GM18519 (cell line): ENCODE measurements around the gene CRYGN.

Source experiments
- ATAC-seq: cut with Tn5 transposase; IDR thresholded peaks from one replicate; pipeline ENCODE4 v1.9.1; 2021; ENCODE audit warnings: mild to moderate bottlenecking, moderate library complexity; ENCODE audit not compliant: unreplicated experiment, low FRiP score

The CRYGN gene

GRCh38 chr7:151442776-151443496, 3.0 kb upstream of the CRYGN start:
- no peak for ATAC-seq

- no peak for ATAC-seq
Measured at GRCh38 chr7:151440799-151441445, 981 bp upstream of the CRYGN start.

GRCh38 chr7:151438864-151439601, 908 bp downstream of the CRYGN start:
- no peak for ATAC-seq

- ATAC-seq = no peak
Measured at GRCh38 chr7:151437866-151438516, 1.9 kb downstream of the CRYGN start.

DNA sequence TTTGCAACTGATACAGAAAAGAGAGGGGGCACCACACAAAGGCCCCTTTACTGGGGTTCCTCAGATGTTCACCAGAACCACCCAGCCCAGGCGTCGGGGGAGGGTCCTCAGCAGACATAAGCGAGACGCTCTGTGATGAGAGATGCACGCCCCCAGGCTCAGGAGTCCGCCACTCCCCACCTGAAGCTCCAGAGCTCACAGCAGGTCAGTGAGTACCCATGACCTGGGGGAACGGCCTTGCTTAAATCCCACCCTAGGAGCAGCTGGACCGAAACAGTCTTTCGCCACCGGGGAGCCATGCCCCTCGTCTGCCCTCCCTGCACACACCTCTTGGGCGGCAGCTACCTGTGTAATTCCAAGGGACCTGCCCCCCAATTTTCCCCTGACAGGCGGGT, 2.8 kb downstream of the CRYGN start:
- no peak for ATAC-seq

DNA sequence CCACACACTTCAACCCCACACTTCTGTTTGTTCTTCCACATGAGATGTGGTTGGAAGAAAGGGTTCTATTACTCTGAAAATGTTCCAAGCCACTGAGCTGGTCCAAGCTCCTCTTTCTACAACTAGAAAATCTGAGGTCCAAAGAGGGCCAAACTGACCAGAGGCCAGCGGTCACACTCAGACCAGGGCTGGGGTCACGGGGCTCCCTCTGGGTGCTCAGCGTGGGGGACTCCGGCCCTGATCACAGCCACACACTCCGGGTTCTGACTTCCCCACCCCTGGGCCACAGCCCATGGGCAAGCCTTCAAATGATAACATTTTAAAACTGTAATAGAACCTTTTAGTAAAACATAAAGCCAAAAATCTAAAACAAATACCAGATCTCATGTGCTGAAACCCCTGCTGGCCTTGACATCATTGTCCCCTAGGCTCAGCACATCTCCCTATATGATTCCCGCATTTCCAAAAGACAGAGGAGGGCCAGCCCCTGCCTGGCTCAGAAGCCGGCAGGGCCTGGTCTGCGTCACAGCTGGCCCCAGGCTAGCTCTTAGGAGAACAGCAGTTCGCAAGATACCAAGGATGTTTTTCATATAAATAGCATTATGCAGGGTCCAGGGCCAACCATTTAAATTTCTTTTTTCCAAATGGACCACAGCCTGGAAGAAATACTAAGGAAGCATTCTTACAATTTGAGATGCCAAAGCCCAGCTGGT, 3.3 kb downstream of the CRYGN start:
- no peak for ATAC-seq

GRCh38 chr7:151435971-151436370, 4.0 kb downstream of the CRYGN start:
- no peak for ATAC-seq

DNA sequence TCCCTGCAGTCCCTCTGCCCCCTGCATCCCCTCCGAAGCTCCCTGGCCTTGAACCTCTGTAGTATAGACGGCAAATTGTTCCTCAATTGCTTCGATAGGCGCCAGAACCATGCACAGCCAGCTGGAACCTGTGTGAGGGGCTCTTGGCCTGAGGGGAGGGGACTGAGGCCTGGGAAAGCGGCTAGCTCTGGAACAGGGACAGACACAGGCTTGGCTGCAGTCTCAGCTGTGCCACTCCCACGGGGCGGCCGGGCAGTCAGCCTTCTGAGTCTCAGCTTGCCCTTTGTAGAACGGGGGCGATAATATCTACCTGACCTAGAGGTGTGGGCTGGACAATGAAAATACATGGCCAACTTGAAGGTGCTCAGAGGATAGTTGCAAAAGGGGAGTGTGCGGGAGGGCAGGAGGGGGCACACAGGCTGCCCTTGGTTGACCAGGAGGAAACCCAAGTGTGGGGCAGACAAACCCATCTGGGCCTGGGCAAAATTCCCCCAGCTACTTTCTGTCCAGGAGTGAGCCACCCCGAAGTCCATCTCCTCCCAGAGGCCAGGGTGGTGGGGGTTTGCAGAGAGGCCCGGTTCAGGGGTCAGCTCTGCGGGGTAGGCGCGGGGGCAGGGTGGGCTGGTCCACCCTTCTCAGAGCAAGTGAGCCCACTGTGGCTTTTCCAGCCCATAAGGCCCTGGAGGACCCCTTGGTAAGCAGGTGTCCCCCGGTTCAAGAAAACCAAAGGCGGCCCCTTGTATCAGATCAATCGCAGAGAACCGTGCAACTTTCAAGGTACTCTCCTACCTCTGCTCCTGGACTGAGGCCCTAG, 4.6 kb downstream of the CRYGN start:
- ATAC-seq = no peak

DNA sequence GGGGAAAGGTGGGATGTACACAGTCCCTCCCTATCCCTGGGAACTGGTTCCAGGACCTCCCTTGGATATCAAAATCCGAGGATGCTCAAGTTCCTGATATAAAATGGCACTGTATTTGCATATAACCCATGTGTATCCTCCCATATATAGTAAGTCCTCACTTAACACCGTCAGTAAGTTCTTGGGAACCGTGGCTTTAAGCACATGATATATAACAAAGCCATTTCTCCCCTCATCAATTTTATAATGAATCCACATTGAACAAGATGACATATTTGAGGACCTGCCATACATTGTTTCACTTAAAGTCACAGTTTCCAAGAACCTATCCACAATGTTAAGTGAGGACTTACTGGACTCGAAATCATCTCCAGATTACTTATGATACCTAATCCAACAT, 5.4 kb downstream of the CRYGN start:
- ATAC-seq = no peak

DNA sequence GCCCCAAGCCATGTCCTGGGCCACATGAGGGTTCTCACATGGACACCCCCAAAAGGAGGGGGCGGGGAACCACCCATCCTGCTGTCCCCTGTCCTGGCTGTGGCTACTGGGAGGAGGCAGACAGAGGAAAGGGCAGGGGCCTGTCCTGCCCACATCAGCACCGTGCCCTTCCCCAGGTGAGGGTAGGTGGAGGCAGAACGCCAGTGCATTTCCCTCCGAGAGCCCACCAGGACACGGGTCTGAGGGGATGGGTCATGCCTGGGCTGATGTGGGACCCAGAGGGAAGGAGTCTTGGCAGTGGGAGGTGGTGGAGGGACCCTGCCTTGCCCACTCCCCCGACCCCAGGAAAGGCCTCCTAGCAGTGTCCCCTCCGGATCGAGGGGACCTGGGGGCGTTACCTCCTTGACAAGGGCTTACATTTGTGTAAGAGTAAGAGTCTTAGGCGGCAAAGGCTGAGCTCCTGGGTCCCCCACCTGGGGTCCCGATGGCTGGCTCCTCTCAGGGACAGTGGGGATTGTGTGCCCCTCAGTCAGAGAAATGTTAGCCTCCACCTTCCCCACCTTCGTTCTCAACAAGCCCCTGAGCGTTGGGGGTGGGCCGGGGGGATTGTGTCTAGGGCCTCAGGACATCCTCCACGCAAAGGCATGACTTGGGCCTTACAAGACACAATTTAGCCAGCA, 6.1 kb downstream of the CRYGN start:
- no peak for ATAC-seq

DNA sequence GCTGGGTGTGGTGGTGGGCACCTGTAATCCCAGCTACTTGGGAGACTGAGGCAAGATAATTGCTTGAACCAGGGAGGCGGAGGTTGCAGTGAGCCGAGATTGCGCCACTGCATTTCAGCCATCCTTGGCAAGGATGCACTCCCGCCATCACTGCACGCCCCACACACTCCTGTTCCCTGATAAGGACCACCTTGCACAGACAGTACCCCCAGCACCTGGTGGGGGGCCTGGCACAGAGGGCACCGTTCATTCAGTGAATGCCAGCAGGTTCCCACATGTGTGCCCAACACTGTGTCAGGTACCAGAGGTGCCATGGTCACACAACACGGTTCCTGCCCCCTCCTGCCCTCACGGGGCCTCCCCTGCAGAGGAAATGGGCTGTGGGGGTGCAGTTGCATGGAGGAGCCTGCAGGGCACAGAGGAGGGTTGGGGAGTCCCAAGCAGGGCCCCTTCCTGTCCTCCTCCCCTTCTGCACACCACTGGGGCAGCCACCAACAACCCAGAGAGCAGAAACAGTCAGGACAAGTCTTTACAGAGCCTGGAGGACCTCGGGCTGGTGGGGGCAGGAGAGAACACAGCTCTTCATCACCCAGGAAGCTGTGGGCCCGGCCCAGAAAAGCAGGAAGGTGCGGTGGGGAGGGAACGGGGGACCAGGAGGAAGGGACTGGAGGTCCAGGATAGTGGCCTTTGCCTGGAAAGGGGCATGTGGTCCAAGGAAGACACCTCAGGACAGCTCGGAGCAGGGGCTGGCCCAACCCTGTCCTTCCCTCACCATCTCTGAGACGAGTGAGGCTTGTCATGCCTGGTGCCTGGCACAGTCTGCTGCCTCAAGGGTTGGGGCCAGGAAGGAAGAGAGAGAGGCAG, 7.1 kb downstream of the CRYGN start:
- ATAC-seq = no peak

DNA sequence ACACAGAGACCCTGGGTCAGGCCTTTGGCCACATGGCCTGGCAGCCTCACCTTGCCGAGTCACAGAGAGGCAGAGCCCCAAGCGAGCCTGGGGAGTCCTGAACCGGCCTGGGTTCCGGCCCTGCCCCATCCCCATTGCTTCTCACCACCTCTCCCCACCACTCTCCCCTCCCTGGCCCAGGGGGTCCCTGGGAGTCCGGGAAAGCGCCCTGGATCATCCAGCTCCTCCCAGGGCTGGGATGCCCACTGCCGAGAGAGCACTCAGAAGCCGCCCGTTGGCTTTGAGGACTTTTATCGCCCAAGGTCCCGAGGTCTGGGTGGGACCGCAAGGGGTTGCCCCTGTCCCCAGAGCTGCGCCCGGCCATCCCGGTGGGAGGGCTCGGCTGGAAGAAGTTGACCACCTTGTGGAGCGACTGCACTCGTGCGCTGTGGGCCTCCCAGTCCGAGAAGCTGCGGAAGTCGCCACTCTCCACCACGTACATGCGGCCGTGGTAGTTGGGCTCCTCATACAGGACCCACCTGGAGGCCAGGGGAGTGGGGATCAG, 8.1 kb downstream of the CRYGN start:
- ATAC-seq = no peak

DNA sequence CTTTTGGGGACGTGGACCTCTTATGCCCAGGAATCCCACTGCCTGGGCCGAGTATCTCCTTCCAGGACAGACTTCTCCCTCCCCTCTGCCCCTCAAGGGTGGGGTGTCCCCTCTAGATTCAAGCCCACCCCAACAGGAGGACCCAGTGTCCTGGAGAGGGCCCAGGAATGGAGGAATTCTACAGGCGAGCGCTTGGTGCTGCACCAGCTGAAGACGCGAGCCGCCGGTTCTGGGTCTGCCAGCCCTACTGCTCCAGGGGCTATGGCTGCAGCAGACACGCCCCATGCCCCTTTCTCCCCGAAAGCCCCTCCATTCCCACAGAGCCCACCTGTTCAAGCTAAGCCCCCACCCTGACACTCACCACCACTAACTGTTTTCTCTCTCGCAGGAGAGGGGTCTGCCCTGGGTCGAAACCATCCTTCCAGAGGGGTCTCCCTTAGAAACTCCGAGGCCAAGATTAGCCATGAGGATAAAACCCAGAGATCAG, 8.6 kb downstream of the CRYGN start:
- no peak for ATAC-seq

- no peak for ATAC-seq
Measured at GRCh38 chr7:151430391-151431205, 9.3 kb downstream of the CRYGN start.

DNA sequence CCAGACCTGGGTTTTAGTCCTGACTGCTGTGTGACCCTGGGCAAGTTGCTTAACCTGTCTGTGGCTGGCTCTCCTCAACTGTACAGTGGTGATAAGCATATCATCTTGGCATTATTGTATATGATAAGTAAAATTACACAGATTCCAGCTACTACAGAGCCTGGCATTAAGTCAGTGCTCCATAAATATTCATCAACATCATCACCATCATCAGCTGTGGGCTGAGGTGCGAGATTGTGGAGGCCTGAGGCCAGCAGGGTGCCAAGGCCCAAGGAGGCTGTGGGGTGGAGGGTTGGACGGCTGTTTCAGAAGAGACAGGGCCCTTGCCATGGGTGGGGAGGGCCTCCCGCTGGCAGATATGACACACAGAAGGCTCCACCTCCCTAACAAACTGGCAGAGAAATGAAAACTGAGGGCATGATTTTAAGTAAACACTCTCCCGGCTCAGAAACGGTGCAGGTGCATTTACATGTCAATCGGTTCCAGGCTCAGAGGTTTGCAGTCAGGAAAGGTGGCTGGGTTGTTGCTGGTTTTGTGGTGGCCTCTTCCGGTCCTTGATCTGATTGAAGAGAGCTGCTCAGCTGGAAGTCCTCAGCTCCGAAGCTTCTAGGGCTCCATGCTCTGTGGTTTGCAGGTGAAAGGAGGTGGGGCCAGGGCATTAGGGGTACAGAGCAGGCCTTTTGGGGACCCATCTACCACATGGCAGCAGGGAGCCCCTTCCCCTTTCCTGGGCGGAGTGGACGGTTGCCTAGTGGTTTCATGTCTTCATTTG, 10.2 kb downstream of the CRYGN start:
- no peak for ATAC-seq

- ATAC-seq = no peak
Measured at GRCh38 chr7:151429237-151429559, 10.7 kb downstream of the CRYGN start.
